Measurements from ENCODE around the gene UBE2O.

The UBE2O gene

DNA sequence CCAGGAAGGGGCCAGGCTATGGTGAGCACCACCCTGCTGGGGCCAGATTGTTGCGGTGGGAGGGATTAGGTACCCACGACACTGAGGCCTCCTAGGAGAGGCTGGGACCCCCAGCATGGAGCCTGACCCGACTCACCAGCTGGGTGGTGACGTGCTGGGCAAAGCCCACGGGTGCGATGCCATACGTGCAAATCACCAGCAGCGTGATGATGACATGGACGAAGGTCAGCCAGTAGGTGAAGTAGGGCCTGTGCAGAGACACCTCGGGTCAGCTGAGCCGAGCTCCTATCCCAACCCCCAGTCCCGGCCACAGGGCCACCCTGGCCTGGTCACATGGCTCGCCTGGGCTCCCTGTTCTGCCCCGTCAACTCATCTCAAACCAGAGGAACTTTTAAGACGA is 21.9 kb upstream of the UBE2O start:
- H3K27ac ChIP-seq (ENCODE audit: low read depth, low read length, poor library complexity, severe bottlenecking), result no peak overlapping the region
- H3K36me3 ChIP-seq (ENCODE audit: insufficient read depth, low read length), result peaks cover 5% of the 10 kb centered on the region; the same call in 1 of the 2 replicates
- no peak for TF ChIP-seq EZH2 (IDR thresholded peaks at IDR 0.05; ENCODE audit: borderline replicate concordance, low read length)
- TF ChIP-seq, protein P1, sequence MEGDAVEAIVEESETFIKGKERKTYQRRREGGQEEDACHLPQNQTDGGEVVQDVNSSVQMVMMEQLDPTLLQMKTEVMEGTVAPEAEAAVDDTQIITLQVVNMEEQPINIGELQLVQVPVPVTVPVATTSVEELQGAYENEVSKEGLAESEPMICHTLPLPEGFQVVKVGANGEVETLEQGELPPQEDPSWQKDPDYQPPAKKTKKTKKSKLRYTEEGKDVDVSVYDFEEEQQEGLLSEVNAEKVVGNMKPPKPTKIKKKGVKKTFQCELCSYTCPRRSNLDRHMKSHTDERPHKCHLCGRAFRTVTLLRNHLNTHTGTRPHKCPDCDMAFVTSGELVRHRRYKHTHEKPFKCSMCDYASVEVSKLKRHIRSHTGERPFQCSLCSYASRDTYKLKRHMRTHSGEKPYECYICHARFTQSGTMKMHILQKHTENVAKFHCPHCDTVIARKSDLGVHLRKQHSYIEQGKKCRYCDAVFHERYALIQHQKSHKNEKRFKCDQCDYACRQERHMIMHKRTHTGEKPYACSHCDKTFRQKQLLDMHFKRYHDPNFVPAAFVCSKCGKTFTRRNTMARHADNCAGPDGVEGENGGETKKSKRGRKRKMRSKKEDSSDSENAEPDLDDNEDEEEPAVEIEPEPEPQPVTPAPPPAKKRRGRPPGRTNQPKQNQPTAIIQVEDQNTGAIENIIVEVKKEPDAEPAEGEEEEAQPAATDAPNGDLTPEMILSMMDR (IDR thresholded peaks at IDR 0.05; ENCODE audit: low read length), result no peak
- no peak overlapping the region for H2AFZ ChIP-seq (ENCODE audit: low read length)
- no peaks in the 10 kb centered on the region for H3K79me2 ChIP-seq (ENCODE audit: insufficient read depth, low read length)
- no peak overlapping the region for H3K4me2 ChIP-seq (ENCODE audit: low read length)
- H3K9me3 ChIP-seq (ENCODE audit: low read length), result no peaks in the 10 kb centered on the region
- H3K9ac ChIP-seq (ENCODE audit: low read length), result no peak overlapping the region
- H4K20me1 ChIP-seq (ENCODE audit: insufficient read depth, low read length), result no peaks in the 10 kb centered on the region
- H3K9me2 ChIP-seq (ENCODE audit: low read depth, low read length), result no peaks in the 10 kb centered on the region
- H3K27me3 ChIP-seq (ENCODE audit: insufficient read depth, low read length), result no peaks in the 10 kb centered on the region
- no peaks in the 10 kb centered on the region for H3F3A ChIP-seq (ENCODE audit: insufficient read depth, low read length)
- no peaks in the 10 kb centered on the region for H3K4me1 ChIP-seq (ENCODE audit: insufficient read depth, low read length, severe bottlenecking)
- H3K4me3 ChIP-seq (ENCODE audit: low read depth, low read length, poor library complexity, severe bottlenecking), result no peak overlapping the region

DNA sequence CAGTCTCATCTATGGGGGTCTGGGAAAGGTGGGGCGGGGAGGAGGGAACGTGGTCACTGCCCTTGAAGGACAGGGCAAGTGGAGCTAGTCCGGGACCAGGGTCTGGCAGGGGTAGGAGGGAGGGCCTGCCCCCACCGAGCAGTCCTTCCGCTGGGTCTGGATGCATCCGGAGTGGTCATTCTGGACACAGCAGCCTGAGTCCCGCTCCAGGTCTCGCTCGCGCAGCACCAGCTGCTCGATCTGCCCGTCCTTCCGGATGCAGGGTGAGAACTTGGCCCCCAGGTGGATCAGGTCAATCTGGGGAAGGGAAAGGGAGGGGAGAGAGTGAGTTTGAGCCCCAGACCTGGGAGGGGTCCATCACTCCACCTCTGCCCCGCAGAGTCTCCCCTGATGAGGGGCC is 21.3 kb upstream of the UBE2O start:
- Histone ChIP-seq H3K36me3 (ENCODE audit: insufficient read depth, low read length) (peaks cover 5% of the 10 kb centered on the region; the same call in 1 of the 2 replicates), H3K27ac (ENCODE audit: low read depth, low read length, poor library complexity, severe bottlenecking) (no peak overlapping the region), H4K20me1 (ENCODE audit: insufficient read depth, low read length) (no peaks in the 10 kb centered on the region), H3K4me1 (ENCODE audit: insufficient read depth, low read length, severe bottlenecking) (no peaks in the 10 kb centered on the region), H3K27me3 (ENCODE audit: insufficient read depth, low read length) (no peaks in the 10 kb centered on the region), H3K9me3 (ENCODE audit: low read length) (no peaks in the 10 kb centered on the region), H2AFZ (ENCODE audit: low read length) (no peak overlapping the region), H3K9ac (ENCODE audit: low read length) (no peak overlapping the region), H3K4me2 (ENCODE audit: low read length) (no peak overlapping the region), H3K9me2 (ENCODE audit: low read depth, low read length) (no peaks in the 10 kb centered on the region), H3K79me2 (ENCODE audit: insufficient read depth, low read length) (no peaks in the 10 kb centered on the region), H3F3A (ENCODE audit: insufficient read depth, low read length) (no peaks in the 10 kb centered on the region), H3K4me3 (ENCODE audit: low read depth, low read length, poor library complexity, severe bottlenecking) (no peak overlapping the region)
- TF ChIP-seq EZH2 (IDR thresholded peaks at IDR 0.05; ENCODE audit: borderline replicate concordance, low read length), result no peak
- TF ChIP-seq, protein P1 (IDR thresholded peaks at IDR 0.05; ENCODE audit: low read length), result no peak

DNA sequence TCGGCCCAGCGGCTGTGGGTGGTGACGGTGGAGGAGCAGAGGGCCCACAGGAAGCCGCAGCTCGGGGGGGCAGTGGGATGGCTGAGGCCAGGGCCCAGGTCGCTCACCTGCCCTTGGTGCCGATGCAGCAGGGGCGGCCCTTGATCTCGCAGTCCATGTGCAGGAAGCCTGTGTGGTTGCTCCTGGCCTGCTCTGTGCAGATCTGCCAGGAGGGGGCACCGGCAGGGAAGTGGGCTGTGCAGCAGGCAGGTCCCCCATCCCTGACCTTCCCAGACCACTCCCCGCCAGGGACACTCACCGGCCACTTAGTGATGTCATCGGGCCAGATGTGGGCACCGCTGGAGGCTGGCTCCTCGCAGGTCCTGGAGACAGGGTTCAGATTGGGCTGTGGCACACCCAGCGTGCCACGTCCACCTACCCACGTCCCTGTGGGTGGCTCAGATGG is 20.6 kb upstream of the UBE2O start:
- H2AFZ ChIP-seq (ENCODE audit: low read length), result no peak overlapping the region
- no peaks in the 10 kb centered on the region for H3K27me3 ChIP-seq (ENCODE audit: insufficient read depth, low read length)
- H3K27ac ChIP-seq (ENCODE audit: low read depth, low read length, poor library complexity, severe bottlenecking), result no peak overlapping the region
- H3F3A ChIP-seq (ENCODE audit: insufficient read depth, low read length), result no peaks in the 10 kb centered on the region
- H3K4me1 ChIP-seq (ENCODE audit: insufficient read depth, low read length, severe bottlenecking), result no peaks in the 10 kb centered on the region
- no peaks in the 10 kb centered on the region for H3K9me3 ChIP-seq (ENCODE audit: low read length)
- no peak for TF ChIP-seq EZH2 (IDR thresholded peaks at IDR 0.05; ENCODE audit: borderline replicate concordance, low read length)
- TF ChIP-seq, protein P1 (IDR thresholded peaks at IDR 0.05; ENCODE audit: low read length), result peak; percentile 33; the same call in 1 of the 2 replicates
- no peaks in the 10 kb centered on the region for H3K79me2 ChIP-seq (ENCODE audit: insufficient read depth, low read length)
- peaks cover 5% of the 10 kb centered on the region; the same call in 1 of the 2 replicates for H3K36me3 ChIP-seq (ENCODE audit: insufficient read depth, low read length)
- H3K9ac ChIP-seq (ENCODE audit: low read length), result no peak overlapping the region
- H3K9me2 ChIP-seq (ENCODE audit: low read depth, low read length), result no peaks in the 10 kb centered on the region
- no peak overlapping the region for H3K4me3 ChIP-seq (ENCODE audit: low read depth, low read length, poor library complexity, severe bottlenecking)
- no peak overlapping the region for H3K4me2 ChIP-seq (ENCODE audit: low read length)
- no peaks in the 10 kb centered on the region for H4K20me1 ChIP-seq (ENCODE audit: insufficient read depth, low read length)

Data from OCI-LY1 (cell line).